Jurkat, Clone E6-1 (cell line): ENCODE results near the gene C21orf91.

ENCODE experiments used
- DNase-seq: peaks from one replicate; pipeline ENCODE4 v3.0.0-alpha.2; 2011; ENCODE audit warnings: low read depth, low spot score
- H3K4me3 ChIP-seq: 2 replicates; pipeline ENCODE4 v1.5.1; 2011; ENCODE audit warnings: mild to moderate bottlenecking, low read length, control low read depth, moderate library complexity

The C21orf91 gene

DNA sequence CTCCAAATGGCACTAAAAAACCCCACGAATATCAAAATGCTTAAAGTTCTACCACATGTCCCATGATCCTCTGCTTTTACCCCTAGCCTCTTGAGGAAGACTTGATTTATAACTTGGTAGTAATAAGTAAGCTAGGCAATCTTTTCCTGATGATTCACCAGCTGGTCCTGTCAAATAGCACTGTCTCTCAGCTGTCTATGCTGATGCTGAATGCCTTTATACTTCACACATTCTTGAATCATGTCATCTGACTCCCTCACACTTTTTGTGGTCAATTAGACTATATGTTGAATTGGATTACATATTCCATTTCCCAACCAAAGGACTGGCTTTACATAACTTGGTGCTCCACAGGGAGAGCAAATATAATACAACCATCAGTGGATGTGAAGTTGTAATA, 16.6 kb downstream of the C21orf91 start:
- no peak overlapping the region for H3K4me3 ChIP-seq
- no peak for DNase-seq

GRCh38 chr21:17799414-17800164, 19.6 kb downstream of the C21orf91 start:
- no peak for DNase-seq
- H3K4me3 ChIP-seq, result no peak overlapping the region

- no peak for DNase-seq
- H3K4me3 ChIP-seq, result no peak overlapping the region
Observed at GRCh38 chr21:17798796-17799195, 20.4 kb downstream of the C21orf91 start.

GRCh38 chr21:17797967-17798366, 21.2 kb downstream of the C21orf91 start:
- DNase-seq, result no peak
- no peak overlapping the region for H3K4me3 ChIP-seq

- no peak for DNase-seq
- no peak overlapping the region for H3K4me3 ChIP-seq
Observed at GRCh38 chr21:17796503-17796902, 22.7 kb downstream of the C21orf91 start.

DNA sequence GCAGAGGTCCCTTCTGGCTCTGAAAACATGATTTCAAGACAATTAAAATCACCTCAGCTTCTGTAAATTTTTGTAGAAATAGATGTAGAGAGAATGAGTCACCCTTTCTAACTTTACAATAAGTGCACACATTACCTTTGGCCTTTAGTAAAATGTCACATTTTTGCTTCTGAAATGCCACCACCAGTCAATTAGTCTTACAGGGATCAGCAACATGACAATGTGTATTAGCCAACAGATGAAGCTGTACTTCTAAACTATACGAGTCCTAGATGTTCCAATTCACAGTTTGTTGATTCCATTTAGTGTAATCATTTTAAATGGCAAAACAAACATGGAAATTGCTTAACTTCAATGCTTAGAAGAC, 23.1 kb downstream of the C21orf91 start:
- DNase-seq, result no peak
- H3K4me3 ChIP-seq, result no peak overlapping the region

- H3K4me3 ChIP-seq, result no peak overlapping the region
- DNase-seq, result no peak
Observed at GRCh38 chr21:17795146-17796036, 23.8 kb downstream of the C21orf91 start.

DNA sequence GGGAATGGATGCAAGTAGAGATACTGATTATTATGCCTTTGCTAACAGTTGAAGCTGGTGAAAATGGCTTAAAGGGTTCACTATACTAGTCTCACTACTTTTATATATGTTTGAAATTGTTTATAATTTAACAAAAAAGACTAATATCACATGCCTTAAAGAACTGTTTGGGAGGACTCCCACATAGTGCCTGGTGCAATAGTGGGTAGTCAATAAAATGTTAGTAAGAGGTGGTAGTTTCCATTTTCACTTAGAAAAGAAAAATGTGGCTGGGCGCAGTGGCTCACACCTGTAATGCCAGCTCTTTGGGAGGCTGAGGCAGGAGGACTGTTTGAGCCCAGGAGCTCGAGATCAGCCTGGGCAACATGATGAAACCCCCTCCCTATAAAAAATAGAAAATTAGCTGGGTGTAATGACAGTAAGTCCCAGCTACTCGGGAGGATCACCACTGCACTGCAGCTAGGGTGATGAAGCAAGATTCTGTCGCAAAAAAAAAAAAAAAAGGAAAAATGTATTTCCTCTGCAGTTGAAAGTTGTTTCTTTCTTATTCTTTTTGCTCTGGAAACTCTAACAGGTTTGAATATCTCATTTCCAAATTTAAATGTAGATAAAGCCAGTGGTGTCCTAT, 24.5 kb downstream of the C21orf91 start:
- no peak overlapping the region for H3K4me3 ChIP-seq
- DNase-seq, result no peak

GRCh38 chr21:17793246-17794123, 25.7 kb downstream of the C21orf91 start:
- peak overlapping the region; percentile 37 for H3K4me3 ChIP-seq

GRCh38 chr21:17789656-17790055, 29.5 kb downstream of the C21orf91 start:
- peak; percentile 60 for DNase-seq
- H3K4me3 ChIP-seq, result peak overlapping the region; percentile 24

More at GRCh38 chr21:17793246-17794123, 25.7 kb downstream of the C21orf91 start:
- DNase-seq, result no peak

- no peak overlapping the region; the same call in 1 of the 2 replicates for H3K4me3 ChIP-seq
- DNase-seq, result no peak
Observed at GRCh38 chr21:17789069-17789468, 30.1 kb downstream of the C21orf91 start.

DNA sequence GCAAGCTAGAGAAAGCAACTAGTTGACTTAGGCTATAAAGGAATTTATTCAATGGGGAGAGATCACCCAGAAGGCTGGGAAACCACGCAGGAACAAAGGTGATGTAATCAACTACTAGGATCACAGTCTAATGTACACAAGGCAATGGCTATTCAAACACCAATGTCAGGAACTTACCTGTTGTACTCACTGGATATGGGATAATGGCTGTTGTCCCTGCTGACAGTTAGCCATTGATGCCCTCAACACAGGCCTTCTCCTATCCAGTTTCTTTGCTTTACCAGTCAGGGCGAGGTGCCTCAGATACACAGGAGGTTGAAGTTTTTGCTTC, 32.3 kb downstream of the C21orf91 start:
- H3K4me3 ChIP-seq, result 0 out of 2 replicates have a peak overlapping the region, but pooled peaks have one; percentile 2
- DNase-seq, result no peak

- no peak overlapping the region for H3K4me3 ChIP-seq
- no peak for DNase-seq
Observed at GRCh38 chr21:17786071-17786850, 32.9 kb downstream of the C21orf91 start.

DNA sequence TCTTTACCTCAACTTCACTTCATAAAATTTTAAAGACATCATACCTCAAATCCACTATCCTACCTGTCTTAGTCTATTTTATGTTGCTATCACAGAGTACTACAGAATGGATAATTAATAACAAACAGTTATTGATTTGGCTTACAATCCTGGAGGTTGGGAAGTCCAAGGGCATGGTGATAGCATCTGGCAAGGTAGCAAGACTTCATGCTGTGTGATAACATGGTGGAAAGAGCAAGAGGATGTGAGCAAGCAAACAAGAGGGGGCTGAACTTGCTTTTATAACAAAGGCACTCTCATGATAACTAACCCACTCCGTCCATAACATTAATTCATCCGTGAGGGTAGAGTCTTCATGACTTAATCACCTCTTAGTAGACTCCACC, 33.8 kb downstream of the C21orf91 start:
- DNase-seq, result no peak
- H3K4me3 ChIP-seq, result no peak overlapping the region

DNA sequence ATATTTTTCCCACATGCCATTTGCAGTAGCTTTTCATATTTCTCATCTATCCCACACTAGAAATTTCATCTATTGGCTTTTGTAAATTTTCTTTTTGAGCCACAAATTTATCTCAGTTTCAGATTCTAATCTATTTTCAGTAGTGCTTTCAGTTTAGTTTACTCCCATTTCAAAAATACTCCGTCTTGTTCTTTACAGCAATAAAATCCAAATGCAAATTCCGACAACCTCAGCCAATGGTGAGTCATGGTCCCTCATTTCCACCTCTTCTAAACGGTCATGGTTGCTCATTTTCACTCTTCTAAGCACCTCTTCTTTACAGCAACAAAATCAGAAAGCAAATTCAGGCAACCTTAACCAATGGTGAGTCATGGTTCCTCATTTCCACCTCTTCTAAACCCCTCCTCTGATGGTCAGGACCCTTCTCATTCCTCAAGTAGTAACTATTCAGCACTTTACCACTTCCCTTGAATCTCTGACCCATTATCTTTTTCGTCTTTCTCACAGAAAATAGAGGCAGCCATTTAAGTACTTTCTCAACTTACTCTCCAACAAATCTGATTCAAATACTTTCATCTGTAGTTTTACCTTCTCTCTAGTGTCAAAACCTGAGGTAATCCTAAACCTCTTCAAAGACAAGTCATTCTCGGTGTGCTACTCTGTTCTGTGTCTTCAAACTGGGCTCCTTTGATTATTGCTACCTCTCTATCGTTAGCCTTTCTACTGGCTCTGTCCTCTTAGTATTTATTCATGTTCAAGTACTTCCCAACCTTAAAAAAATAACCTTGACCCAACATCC, 34.4 kb downstream of the C21orf91 start:
- H3K4me3 ChIP-seq, result no peak overlapping the region
- no peak for DNase-seq

GRCh38 chr21:17784180-17784598, 35.0 kb downstream of the C21orf91 start:
- DNase-seq, result peak; percentile 65
- peak overlapping the region; percentile 32 for H3K4me3 ChIP-seq

- DNase-seq, result peak; percentile 78
- H3K4me3 ChIP-seq, result peak overlapping the region; percentile 32
Observed at GRCh38 chr21:17783481-17784179, 35.5 kb downstream of the C21orf91 start.
